ENCODE measurements around the gene SNX19.

DNA sequence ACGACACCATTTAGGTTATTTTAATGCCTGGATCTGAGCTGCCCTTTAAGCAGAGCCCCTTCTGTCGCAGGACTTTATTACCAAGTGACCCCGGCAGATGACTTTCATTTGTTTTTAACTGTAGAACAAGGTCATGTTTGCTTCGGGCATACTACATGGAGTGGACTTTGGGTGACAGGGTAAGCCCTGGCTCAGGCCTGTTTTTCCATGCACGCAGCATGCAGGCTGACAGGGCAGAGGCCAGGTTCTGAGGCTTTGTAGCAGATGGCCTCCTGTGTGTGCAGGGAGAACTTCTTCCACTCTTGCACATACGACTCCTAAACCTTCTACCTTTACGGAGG lies 50.5 kb downstream of the SNX19 start:
- no peak for TF ChIP-seq EP300 (IDR thresholded peaks at IDR 0.05; ENCODE audit: low read depth)
- TF ChIP-seq, protein P1, sequence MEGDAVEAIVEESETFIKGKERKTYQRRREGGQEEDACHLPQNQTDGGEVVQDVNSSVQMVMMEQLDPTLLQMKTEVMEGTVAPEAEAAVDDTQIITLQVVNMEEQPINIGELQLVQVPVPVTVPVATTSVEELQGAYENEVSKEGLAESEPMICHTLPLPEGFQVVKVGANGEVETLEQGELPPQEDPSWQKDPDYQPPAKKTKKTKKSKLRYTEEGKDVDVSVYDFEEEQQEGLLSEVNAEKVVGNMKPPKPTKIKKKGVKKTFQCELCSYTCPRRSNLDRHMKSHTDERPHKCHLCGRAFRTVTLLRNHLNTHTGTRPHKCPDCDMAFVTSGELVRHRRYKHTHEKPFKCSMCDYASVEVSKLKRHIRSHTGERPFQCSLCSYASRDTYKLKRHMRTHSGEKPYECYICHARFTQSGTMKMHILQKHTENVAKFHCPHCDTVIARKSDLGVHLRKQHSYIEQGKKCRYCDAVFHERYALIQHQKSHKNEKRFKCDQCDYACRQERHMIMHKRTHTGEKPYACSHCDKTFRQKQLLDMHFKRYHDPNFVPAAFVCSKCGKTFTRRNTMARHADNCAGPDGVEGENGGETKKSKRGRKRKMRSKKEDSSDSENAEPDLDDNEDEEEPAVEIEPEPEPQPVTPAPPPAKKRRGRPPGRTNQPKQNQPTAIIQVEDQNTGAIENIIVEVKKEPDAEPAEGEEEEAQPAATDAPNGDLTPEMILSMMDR (IDR thresholded peaks at IDR 0.05), result no peak
